GM12878 (cell line): ENCODE data around the gene RCHY1. TPM values are rescaled to one million over a fixed set of nuclear protein-coding genes. Genes with fewer than 3 reads are reported as not detected.
"Not testable (repeated sequence)": the region's sequence is repeated elsewhere in the genome, so short reads cannot be mapped to it uniquely, and the experiment has no call there.

Experiments used
- ATAC-seq: fragments of 200-7000 bp; cut with Tn5 transposase; 3 replicates; pipeline ENCODE4 v1.9.1; 2020; ENCODE audit warnings: mild to moderate bottlenecking, moderate library complexity
- BruUV-seq: library from RNA; stranded (reverse); fragments of 400-500 nt; replicated peaks from 2 replicates; lab custom pipeline; 2021; lab: Mats Ljungman, UMichigan
- CTCF ChIA-PET: fragments of 300-600 bp; sonication (Branson Sonifier 250); formaldehyde crosslinking; extraction: SDS; loops from one replicate; lab custom pipeline; 2021; ENCODE audit warnings: inconsistent platforms; lab: Yijun Ruan, JAX
- POLR2A ChIA-PET: fragments of 350-600 bp; formaldehyde crosslinking; extraction: SDS; loops from one replicate; lab custom pipeline; 2021; ENCODE audit warnings: inconsistent platforms; lab: Charles Lee
- RAD21 ChIA-PET: fragments of 300-600 bp; sonication (Branson Sonifier 250); formaldehyde crosslinking; loops from one replicate; lab custom pipeline; 2023; ENCODE audit warnings: antibody characterized with exemption; ENCODE audit not compliant: unreplicated experiment; lab: Charles Lee
- SMC1A ChIA-PET: fragments of 300-600 bp; sonication (Branson Sonifier 250); formaldehyde crosslinking; loops from one replicate; lab custom pipeline; 2023; ENCODE audit not compliant: unreplicated experiment, uncharacterized antibody; lab: Charles Lee
- DNase-seq: peaks from one replicate; pipeline ENCODE4 v3.0.0-alpha.2; 2011; ENCODE audit warnings: low read depth, low spot score
- FAIRE-seq: peaks from 3 replicates; lab custom pipeline; 2011; peaks lifted over from hg19 to GRCh38; lab: Jason Lieb, UNC
- H2AFZ ChIP-seq: 2 replicates; pipeline ENCODE4 v1.6.0; 2011; ENCODE audit warnings: low read depth, low read length, control low read depth; ENCODE audit not compliant: control insufficient read depth
- H3K27ac ChIP-seq: 2 replicates; pipeline ENCODE4 v1.5.1; 2011; ENCODE audit warnings: control low read depth; ENCODE audit not compliant: control insufficient read depth, insufficient read depth
- H3K27me3 ChIP-seq, 2 experiments: replicated peaks in 1 of 2; 2 replicates each; pipeline versions ENCODE4 v1.6.0 to v1.6.1; 2011; ENCODE audit warnings: low read length in 1 of 2; ENCODE audit not compliant: control insufficient read depth in 2 of 2, insufficient read depth in 2 of 2
- H3K36me3 ChIP-seq, 2 experiments: 2 replicates each; pipeline ENCODE4 v1.5.1; 2011; ENCODE audit warnings: low read length in 1 of 2; ENCODE audit not compliant: control insufficient read depth in 2 of 2, insufficient read depth in 2 of 2
- H3K4me1 ChIP-seq: 2 replicates; pipeline ENCODE4 v1.6.1; 2011; ENCODE audit warnings: mild to moderate bottlenecking, low read length, moderate library complexity, mixed read lengths; ENCODE audit not compliant: control insufficient read depth, insufficient read depth
- H3K4me2 ChIP-seq: 2 replicates; pipeline ENCODE4 v1.6.0; 2011; ENCODE audit warnings: control low read depth; ENCODE audit not compliant: control insufficient read depth, insufficient read depth
- H3K4me3 ChIP-seq: fragments of 200-600 bp; sonication (generic); 2 replicates; pipeline ENCODE4 v1.5.1; 2016
- H3K79me2 ChIP-seq: 2 replicates; pipeline ENCODE4 v1.6.0; 2011; ENCODE audit warnings: low read length; ENCODE audit not compliant: control insufficient read depth, insufficient read depth
- H3K9ac ChIP-seq: 2 replicates; pipeline ENCODE4 v1.8.0; 2011; ENCODE audit warnings: low read length, control low read depth, mixed read lengths; ENCODE audit not compliant: control insufficient read depth, insufficient read depth
- H3K9me3 ChIP-seq: replicated peaks from 3 replicates; pipeline ENCODE4 v1.5.1; 2011; ENCODE audit warnings: mild to moderate bottlenecking, low read length; ENCODE audit not compliant: control insufficient read depth, insufficient read depth
- H4K20me1 ChIP-seq: 2 replicates; pipeline ENCODE4 v1.6.0; 2011; ENCODE audit not compliant: control insufficient read depth, insufficient read depth
- CBX3 ChIP-seq: fragments of 200-600 bp; sonication (generic); IDR thresholded peaks from 2 replicates; pipeline ENCODE4 v1.6.1; 2016; ENCODE audit warnings: low read depth, borderline replicate concordance
- FOS ChIP-seq: IDR thresholded peaks from 3 replicates; pipeline ENCODE4 v1.6.1; 2011; ENCODE audit warnings: borderline replicate concordance; ENCODE audit not compliant: insufficient read length; ENCODE audit errors: extremely low read depth
- MEF2B ChIP-seq: fragments of 450-650 bp; IDR thresholded peaks from 2 replicates; pipeline ENCODE4 v1.6.1; 2018; ENCODE audit warnings: mild to moderate bottlenecking, moderate library complexity; ENCODE audit not compliant: partially characterized antibody, poor library complexity, severe bottlenecking
- WGBS: methylation state at CpG from one replicate; pipeline ENCODE4 v1.1.6; 2016; ENCODE audit warnings: low lambda C conversion rate; ENCODE audit not compliant: insufficient replicate concordance, insufficient coverage; ENCODE audit errors: missing lambda C conversion rate; 5-methylcytosine and 5-hydroxymethylcytosine counted together
- in situ Hi-C: fragments of 300-500 bp; cut with MboI; formaldehyde crosslinking; loops from 9 replicates; pipeline ENCODE4 v1.14.3; 2018; ENCODE audit warnings: mixed read lengths
- intact Hi-C: fragments of 100-400 bp; cut with micrococcal nuclease; formaldehyde crosslinking; loops from one replicate; pipeline ENCODE4 v1.14.2; 2022; ENCODE audit not compliant: unreplicated experiment
- polyA plus RNA-seq, 11 experiments: library from polyadenylated mRNA; depleted of rRNA in 4 of 11; unstranded in 6 of 11; stranded (reverse) in 5 of 11; fragments of >200 nt; fragmentation: Nextera tagmentation in 4 of 11; fragmentation: Illumina TruSeq in 1 of 11; extraction: Ambion mirVana in 4 of 11; extraction: Trizol in 1 of 11; gene quantifications; 1 replicate in 1 of 11; 2 replicates in 10 of 11; pipeline versions ENCODE4 v1.2.1 to v1.2.3, GENCODE V29; 2011 to 2016; ENCODE audit warnings: inconsistent platforms in 2 of 11, missing spikeins in 2 of 11, low read depth in 1 of 11
- total RNA-seq, 4 experiments: library from RNA; depleted of rRNA in 3 of 4; stranded (reverse); fragments of >200 nt in 3 of 4; fragmentation: Illumina TruSeq in 1 of 4; extraction: Trizol in 1 of 4; gene quantifications; 2 replicates each; pipeline versions ENCODE4 v1.2.1 to v1.2.3, GENCODE V29; 2013 to 2021

Gene RCHY1
- total and polyA plus RNA-seq, 10 of the 15 experiments (the other 5 are each of a cell fraction or from before 2014, with no cell fraction given), result 12.0 to 50.6 (median 26.4) TPM

- no peak for TF ChIP-seq CBX3
Measured at GRCh38 chr4:75545526-75545925, 31.3 kb upstream of the RCHY1 start (continued).

GRCh38 chr4:75544870-75545269 is 30.7 kb upstream of the RCHY1 start:
- H3K27ac ChIP-seq, result no peak overlapping the region
- H3K4me2 ChIP-seq, result no peak overlapping the region
- TF ChIP-seq MEF2B (no peak), FOS (no peak)
- TF ChIP-seq, all 136 proteins: peak for 0
- in situ Hi-C loops, result no loop called here
- ATAC-seq, result no peak
- ChIA-PET CTCF (no interaction called here), POLR2A (no interaction called here), RAD21 (no interaction called here), SMC1A (no interaction called here)
- H3K36me3 ChIP-seq, result no peaks in the 10 kb centered on the region; a peak in 1 of 4 replicates
- H2AFZ ChIP-seq, result no peak overlapping the region
- no TSS peak for BruUV-seq
- WGBS, result 67% methylated on average over 3 of the region's 3 CpGs
- no peaks in the 10 kb centered on the region for H3K9me3 ChIP-seq
- no peaks in the 10 kb centered on the region for H3K27me3 ChIP-seq
- intact Hi-C loops, result no loop called here
- no peaks in the 10 kb centered on the region for H3K79me2 ChIP-seq
- FAIRE-seq, result no peak
- no peak overlapping the region for H3K9ac ChIP-seq
- no peak overlapping the region for H3K4me3 ChIP-seq
- no peaks in the 10 kb centered on the region for H4K20me1 ChIP-seq
- H3K4me1 ChIP-seq, result no peaks in the 10 kb centered on the region
- DNase-seq, result no peak

- H3K4me2 ChIP-seq, SMC1A ChIA-PET, H3K4me1 ChIP-seq, H3K36me3 ChIP-seq, intact Hi-C loops, in situ Hi-C loops, H3K27me3 ChIP-seq, FAIRE-seq, H3K9me3 ChIP-seq, H3K4me3 ChIP-seq, H2AFZ ChIP-seq, POLR2A ChIA-PET, RAD21 ChIA-PET, H3K9ac ChIP-seq, DNase-seq, ATAC-seq, H3K79me2 ChIP-seq, H3K27ac ChIP-seq, H4K20me1 ChIP-seq, CTCF ChIA-PET, BruUV-seq: not testable (repeated sequence)
- 85% methylated on average over 8 of the region's 8 CpGs for WGBS
Measured at GRCh38 chr4:75544220-75544619, 30.0 kb upstream of the RCHY1 start.
